OCI-LY1 (cell line): ENCODE results near the gene STXBP6.
"Not testable (repeated sequence)": the region's sequence is repeated elsewhere in the genome, so short reads cannot be mapped to it uniquely, and the experiment has no call there.

Source experiments
- H2AFZ ChIP-seq: fragments of 200-600 bp; sonication (generic), shearing (Covaris generic); 2 replicates; pipeline ENCODE4 v1.6.0; 2014; ENCODE audit warnings: antibody characterized with exemption, mild to moderate bottlenecking, low read length
- H3F3A ChIP-seq: fragments of 200-600 bp; sonication (generic), shearing (Covaris generic); 2 replicates; pipeline ENCODE4 v1.6.0; 2014; ENCODE audit warnings: mild to moderate bottlenecking, antibody characterized with exemption, low read length, moderate library complexity; ENCODE audit not compliant: insufficient read depth
- H3K27ac ChIP-seq: fragments of 200-600 bp; sonication (generic); 2 replicates; pipeline ENCODE4 v1.5.1; 2014; ENCODE audit warnings: low read length, mixed run types, mild to moderate bottlenecking, low read depth; ENCODE audit not compliant: poor library complexity, severe bottlenecking
- H3K27me3 ChIP-seq: fragments of 200-600 bp; sonication (generic); 2 replicates; pipeline ENCODE4 v1.6.0; 2014; ENCODE audit warnings: antibody characterized with exemption, mild to moderate bottlenecking, low read length, moderate library complexity; ENCODE audit not compliant: insufficient read depth
- H3K36me3 ChIP-seq: fragments of 200-600 bp; sonication (generic); 2 replicates; pipeline ENCODE4 v1.6.1; 2014; ENCODE audit warnings: mild to moderate bottlenecking, antibody characterized with exemption, low read length, moderate library complexity, mixed read lengths; ENCODE audit not compliant: insufficient read depth
- H3K4me1 ChIP-seq: fragments of 200-600 bp; sonication (generic); 2 replicates; pipeline ENCODE4 v1.5.1; 2014; ENCODE audit warnings: mild to moderate bottlenecking, low read length, moderate library complexity; ENCODE audit not compliant: insufficient read depth, severe bottlenecking
- H3K4me2 ChIP-seq: fragments of 200-600 bp; sonication (generic), shearing (Covaris generic); 2 replicates; pipeline ENCODE4 v1.6.1; 2014; ENCODE audit warnings: low read length
- H3K4me3 ChIP-seq: fragments of 200-600 bp; sonication (generic); 2 replicates; pipeline ENCODE4 v1.5.1; 2014; ENCODE audit warnings: low read length, low read depth, mild to moderate bottlenecking, mixed read lengths; ENCODE audit not compliant: poor library complexity, severe bottlenecking
- H3K79me2 ChIP-seq: fragments of 200-600 bp; shearing (Covaris generic); 2 replicates; pipeline ENCODE4 v1.6.1; 2016; ENCODE audit warnings: mixed run types, low read length, mixed read lengths; ENCODE audit not compliant: insufficient read depth
- H3K9ac ChIP-seq: fragments of 200-600 bp; sonication (generic), shearing (Covaris generic); 2 replicates; pipeline ENCODE4 v1.6.1; 2014; ENCODE audit warnings: mild to moderate bottlenecking, low read length, mixed read lengths
- H3K9me2 ChIP-seq: fragments of 200-600 bp; sonication (generic), shearing (Covaris generic); 2 replicates; pipeline ENCODE4 v1.6.1; 2014; ENCODE audit warnings: low read depth, mild to moderate bottlenecking, low read length, mixed read lengths
- H3K9me3 ChIP-seq: fragments of 200-600 bp; shearing (Covaris generic); 2 replicates; pipeline ENCODE4 v1.6.1; 2014; ENCODE audit warnings: low read length, mixed read lengths
- H4K20me1 ChIP-seq: fragments of 200-600 bp; sonication (generic), shearing (Covaris generic); 2 replicates; pipeline ENCODE4 v1.6.0; 2016; ENCODE audit warnings: mild to moderate bottlenecking, low read length; ENCODE audit not compliant: insufficient read depth
- CTCF ChIP-seq: fragments of 200-600 bp; sonication (generic), shearing (Covaris generic); IDR thresholded peaks from 2 replicates; pipeline ENCODE4 v1.5.1; 2017; ENCODE audit warnings: mild to moderate bottlenecking, antibody characterized with exemption, low read length, moderate library complexity, mixed read lengths
- EZH2 ChIP-seq: fragments of 200-600 bp; sonication (generic), shearing (Covaris generic); IDR thresholded peaks from 2 replicates; pipeline ENCODE4 v1.8.0; 2017; ENCODE audit warnings: borderline replicate concordance, mixed run types, mild to moderate bottlenecking, antibody characterized with exemption, low read length, moderate library complexity, mixed read lengths

The STXBP6 gene

GRCh38 chr14:24837280-24838046 is 212.5 kb downstream of the STXBP6 start:
- Histone ChIP-seq H3K4me1 (no peaks in the 10 kb centered on the region), H3K9ac (no peak overlapping the region), H3K27ac (no peak overlapping the region), H3K9me3 (no peaks in the 10 kb centered on the region), H4K20me1 (no peaks in the 10 kb centered on the region), H3K27me3 (no peaks in the 10 kb centered on the region), H3K79me2 (no peaks in the 10 kb centered on the region), H3K36me3 (no peaks in the 10 kb centered on the region), H3K4me2 (no peak overlapping the region), H3K9me2 (no peaks in the 10 kb centered on the region), H3F3A (no peaks in the 10 kb centered on the region), H2AFZ (no peak overlapping the region), H3K4me3 (no peak overlapping the region)
- TF ChIP-seq CTCF (no peak), EZH2 (no peak)

- not testable (repeated sequence) for H3K27ac ChIP-seq, H3K79me2 ChIP-seq
These were observed 213.6 kb downstream of the STXBP6 start for GRCh38 chr14:24836324-24836723.

GRCh38 chr14:24834956-24835355 is 215.0 kb downstream of the STXBP6 start:
- H2AFZ ChIP-seq, result no peak overlapping the region
- no peaks in the 10 kb centered on the region for H3F3A ChIP-seq
- TF ChIP-seq EZH2 (no peak), CTCF (no peak)

More at GRCh38 chr14:24836324-24836723, 213.6 kb downstream of the STXBP6 start:
- not testable (repeated sequence) for H3K4me3 ChIP-seq, H3K9ac ChIP-seq, H3K4me2 ChIP-seq, H3K4me1 ChIP-seq, H3F3A ChIP-seq, H3K36me3 ChIP-seq, H4K20me1 ChIP-seq, H3K9me2 ChIP-seq, H3K9me3 ChIP-seq, H3K27me3 ChIP-seq, H2AFZ ChIP-seq

GRCh38 chr14:24833385-24833784 is 216.6 kb downstream of the STXBP6 start:
- no peaks in the 10 kb centered on the region for H3K27me3 ChIP-seq
- no peaks in the 10 kb centered on the region for H3K9me2 ChIP-seq

More at GRCh38 chr14:24834956-24835355, 215.0 kb downstream of the STXBP6 start:
- Histone ChIP-seq H4K20me1 (no peaks in the 10 kb centered on the region), H3K27ac (no peak overlapping the region), H3K36me3 (no peaks in the 10 kb centered on the region), H3K9ac (no peak overlapping the region), H3K9me2 (no peaks in the 10 kb centered on the region), H3K27me3 (no peaks in the 10 kb centered on the region), H3K4me3 (no peak overlapping the region), H3K4me1 (no peaks in the 10 kb centered on the region), H3K79me2 (no peaks in the 10 kb centered on the region), H3K9me3 (no peaks in the 10 kb centered on the region), H3K4me2 (no peak overlapping the region)

More at GRCh38 chr14:24833385-24833784, 216.6 kb downstream of the STXBP6 start:
- no peak overlapping the region for H2AFZ ChIP-seq
- H3K27ac ChIP-seq, result no peak overlapping the region
- H4K20me1 ChIP-seq, result no peaks in the 10 kb centered on the region
- no peaks in the 10 kb centered on the region for H3F3A ChIP-seq
- no peaks in the 10 kb centered on the region for H3K36me3 ChIP-seq
- H3K4me2 ChIP-seq, result no peak overlapping the region
- no peaks in the 10 kb centered on the region for H3K9me3 ChIP-seq
- H3K79me2 ChIP-seq, result no peaks in the 10 kb centered on the region
- H3K9ac ChIP-seq, result no peak overlapping the region
- no peaks in the 10 kb centered on the region for H3K4me1 ChIP-seq
- no peak overlapping the region for H3K4me3 ChIP-seq
- TF ChIP-seq EZH2, result no peak
- no peak for TF ChIP-seq CTCF
